ENCODE data around the gene FOXD2.
A peak's percentile ranks its signal among the peaks of the same experiment; 100 is the strongest.

FOXD2 gene

GRCh38 chr1:47417170-47418044 lies 20.4 kb upstream of the FOXD2 start:
- DNase-seq (ENCODE audit: low read depth) = no peak

- DNase-seq (ENCODE audit: low read depth) = no peak
These were observed 19.7 kb upstream of the FOXD2 start for GRCh38 chr1:47418122-47418521.

- DNase-seq (ENCODE audit: low read depth) = no peak
These were observed 19.0 kb upstream of the FOXD2 start for GRCh38 chr1:47418681-47419325.

- DNase-seq (ENCODE audit: low read depth) = no peak
These were observed 17.3 kb upstream of the FOXD2 start for GRCh38 chr1:47420547-47420946.

GRCh38 chr1:47423872-47424271 lies 14.0 kb upstream of the FOXD2 start:
- DNase-seq (ENCODE audit: low read depth) = no peak

GRCh38 chr1:47424336-47424982 lies 13.4 kb upstream of the FOXD2 start:
- DNase-seq (ENCODE audit: low read depth) = no peak

GRCh38 chr1:47431534-47431933 lies 6.3 kb upstream of the FOXD2 start:
- peak; percentile 51 for DNase-seq (ENCODE audit: low read depth)

GRCh38 chr1:47432071-47433036 lies 5.5 kb upstream of the FOXD2 start:
- DNase-seq (ENCODE audit: low read depth) = peak; percentile 63

- DNase-seq (ENCODE audit: low read depth) = no peak
These were observed 4.8 kb upstream of the FOXD2 start for GRCh38 chr1:47433037-47433421.

GRCh38 chr1:47433477-47434050 lies 4.3 kb upstream of the FOXD2 start:
- DNase-seq (ENCODE audit: low read depth) = no peak

- no peak for DNase-seq (ENCODE audit: low read depth)
These were observed 3.6 kb upstream of the FOXD2 start for GRCh38 chr1:47434051-47434842.

- no peak for DNase-seq (ENCODE audit: low read depth)
These were observed 2.1 kb upstream of the FOXD2 start for GRCh38 chr1:47435506-47436303.

- peak; percentile 41 for DNase-seq (ENCODE audit: low read depth)
These were observed 1.4 kb upstream of the FOXD2 start for GRCh38 chr1:47436304-47436978.

GRCh38 chr1:47436979-47437446 lies 831 bp upstream of the FOXD2 start:
- DNase-seq (ENCODE audit: low read depth) = no peak

- DNase-seq (ENCODE audit: low read depth) = no peak
These were observed 547 bp downstream of the FOXD2 start for GRCh38 chr1:47438165-47439016.

- DNase-seq (ENCODE audit: low read depth) = no peak
These were observed 1.4 kb downstream of the FOXD2 start for GRCh38 chr1:47439017-47439818.

All from stromal cell of bone marrow (primary cell).